PC-9 (cell line): Measurements from ENCODE around the gene NID1. TPM values are rescaled to one million over a fixed set of nuclear protein-coding genes. Genes with fewer than 3 reads are reported as not detected.
"Not testable (repeated sequence)": the region's sequence is repeated elsewhere in the genome, so short reads cannot be mapped to it uniquely, and the experiment has no call there.

Experiments
- BruUV-seq: library from RNA; stranded (reverse); fragments of 400-500 nt; replicated peaks from 2 replicates; lab custom pipeline; 2021; lab: Mats Ljungman, UMichigan
- CTCF ChIA-PET: fragments of 300-600 bp; sonication (Branson Sonifier 250); formaldehyde crosslinking; loops from one replicate; lab custom pipeline; 2022; ENCODE audit warnings: antibody characterized with exemption; lab: Charles Lee
- POLR2A ChIA-PET: fragments of 300-600 bp; sonication (Branson Sonifier 250); formaldehyde crosslinking; loops from one replicate; lab custom pipeline; 2022; ENCODE audit warnings: antibody characterized with exemption; ENCODE audit not compliant: unreplicated experiment; lab: Charles Lee
- DNase-seq, 2 experiments: peaks; one replicate each; pipeline versions ENCODE4 v3.0.0 to v3.0.0-alpha.2; 2015 to 2022; ENCODE audit warnings: mixed read lengths in 1 of 2
- H2AFZ ChIP-seq: fragments of 200-600 bp; sonication (generic); 2 replicates; pipeline ENCODE4 v1.8.1; 2017; ENCODE audit warnings: antibody characterized with exemption
- H3F3A ChIP-seq: fragments of 200-600 bp; sonication (generic); 2 replicates; pipeline ENCODE4 v1.8.1; 2017; ENCODE audit warnings: antibody characterized with exemption, mild to moderate bottlenecking, low read depth; ENCODE audit not compliant: insufficient read depth
- H3K27ac ChIP-seq: fragments of 200-600 bp; sonication (generic); 2 replicates; pipeline ENCODE4 v1.6.1; 2016; ENCODE audit warnings: mixed run types
- H3K27me3 ChIP-seq: fragments of 200-600 bp; sonication (generic); 2 replicates; pipeline ENCODE4 v1.6.1; 2016; ENCODE audit warnings: low read depth, mixed run types; ENCODE audit not compliant: insufficient read depth
- H3K36me3 ChIP-seq: fragments of 200-600 bp; sonication (generic); 2 replicates; pipeline ENCODE4 v1.6.1; 2016; ENCODE audit warnings: low read depth, mixed run types
- H3K4me1 ChIP-seq: fragments of 200-600 bp; sonication (generic); replicated peaks from 2 replicates; pipeline ENCODE4 v1.6.1; 2016; ENCODE audit warnings: mixed run types; ENCODE audit not compliant: insufficient read depth
- H3K4me2 ChIP-seq: fragments of 200-600 bp; sonication (generic); 2 replicates; pipeline ENCODE4 v1.6.1; 2017; ENCODE audit warnings: mixed run types
- H3K4me3 ChIP-seq: fragments of 200-600 bp; sonication (generic); 2 replicates; pipeline ENCODE4 v1.6.1; 2016; ENCODE audit warnings: mixed run types
- H3K79me2 ChIP-seq: fragments of 200-600 bp; sonication (generic); 2 replicates; pipeline ENCODE4 v1.6.1; 2017; ENCODE audit warnings: low read depth, mixed run types
- H3K9me2 ChIP-seq: fragments of 200-600 bp; sonication (generic); 2 replicates; pipeline ENCODE4 v1.8.1; 2017; ENCODE audit warnings: mild to moderate bottlenecking; ENCODE audit not compliant: insufficient read depth
- H3K9me3 ChIP-seq: fragments of 200-600 bp; sonication (generic); 2 replicates; pipeline ENCODE4 v1.8.1; 2016; ENCODE audit warnings: low read depth; ENCODE audit not compliant: insufficient read depth
- H4K20me1 ChIP-seq: fragments of 200-600 bp; sonication (generic); 2 replicates; pipeline ENCODE4 v1.8.1; 2017; ENCODE audit not compliant: insufficient read depth
- EZH2 ChIP-seq: fragments of 200-600 bp; sonication (generic); IDR thresholded peaks from 2 replicates; pipeline ENCODE4 v1.8.0; 2017; ENCODE audit warnings: antibody characterized with exemption, low read depth
- intact Hi-C: fragments of 100-400 bp; cut with micrococcal nuclease; formaldehyde crosslinking; loops from one replicate; pipeline ENCODE4 v1.10.0; 2022; ENCODE audit not compliant: unreplicated experiment
- total RNA-seq: library from RNA; stranded (reverse); gene quantifications from 2 replicates; pipeline ENCODE4 v1.2.3, GENCODE V29; 2021
- TF ChIP-seq, protein P1 (sequence below): fragments of 200-600 bp; sonication (generic); conservative IDR thresholded peaks from 2 replicates; pipeline ENCODE4 v1.6.1; 2017; ENCODE audit warnings: mixed run types, antibody characterized with exemption, mild to moderate bottlenecking, moderate library complexity

NID1 gene
- total RNA-seq, 1 experiment from 2014 or later, result not detected

DNA sequence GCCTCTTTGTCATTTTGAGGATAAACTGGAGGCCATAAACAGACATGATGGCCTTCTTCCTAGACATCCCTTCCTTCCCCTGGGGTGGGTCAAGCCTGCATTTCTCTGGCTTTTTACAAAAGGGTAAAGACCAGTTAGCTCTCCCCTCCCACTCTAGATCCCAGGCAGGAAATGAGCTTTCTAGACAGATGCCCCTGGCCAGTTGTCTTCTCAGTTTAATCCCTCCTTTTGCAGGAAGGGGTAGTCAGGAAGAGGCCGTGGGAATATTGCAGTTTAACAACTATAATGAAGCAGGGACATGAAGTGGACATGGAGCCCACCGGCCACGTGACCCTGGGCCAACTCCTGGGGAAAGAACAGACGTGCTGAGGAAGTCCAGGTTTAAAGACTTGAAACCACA is 85.7 kb downstream of the NID1 start:
- Histone ChIP-seq H3K4me2 (no peak overlapping the region), H2AFZ (no peak overlapping the region), H4K20me1 (no peaks in the 10 kb centered on the region), H3K4me3 (no peak overlapping the region), H3F3A (no peaks in the 10 kb centered on the region), H3K9me3 (no peaks in the 10 kb centered on the region), H3K4me1 (peaks cover 8% of the 10 kb centered on the region), H3K79me2 (no peaks in the 10 kb centered on the region), H3K27ac (no peak overlapping the region), H3K27me3 (no peaks in the 10 kb centered on the region), H3K9me2 (no peaks in the 10 kb centered on the region), H3K36me3 (no peaks in the 10 kb centered on the region)
- ChIA-PET CTCF (no interaction called here), POLR2A (no interaction called here)
- intact Hi-C loops, result loop anchor here (10.0 kb wide), 1 partner anchor 884 kb away; no protein-coding TSS in a partner anchor
- no peak for TF ChIP-seq EZH2
- TF ChIP-seq, protein P1, sequence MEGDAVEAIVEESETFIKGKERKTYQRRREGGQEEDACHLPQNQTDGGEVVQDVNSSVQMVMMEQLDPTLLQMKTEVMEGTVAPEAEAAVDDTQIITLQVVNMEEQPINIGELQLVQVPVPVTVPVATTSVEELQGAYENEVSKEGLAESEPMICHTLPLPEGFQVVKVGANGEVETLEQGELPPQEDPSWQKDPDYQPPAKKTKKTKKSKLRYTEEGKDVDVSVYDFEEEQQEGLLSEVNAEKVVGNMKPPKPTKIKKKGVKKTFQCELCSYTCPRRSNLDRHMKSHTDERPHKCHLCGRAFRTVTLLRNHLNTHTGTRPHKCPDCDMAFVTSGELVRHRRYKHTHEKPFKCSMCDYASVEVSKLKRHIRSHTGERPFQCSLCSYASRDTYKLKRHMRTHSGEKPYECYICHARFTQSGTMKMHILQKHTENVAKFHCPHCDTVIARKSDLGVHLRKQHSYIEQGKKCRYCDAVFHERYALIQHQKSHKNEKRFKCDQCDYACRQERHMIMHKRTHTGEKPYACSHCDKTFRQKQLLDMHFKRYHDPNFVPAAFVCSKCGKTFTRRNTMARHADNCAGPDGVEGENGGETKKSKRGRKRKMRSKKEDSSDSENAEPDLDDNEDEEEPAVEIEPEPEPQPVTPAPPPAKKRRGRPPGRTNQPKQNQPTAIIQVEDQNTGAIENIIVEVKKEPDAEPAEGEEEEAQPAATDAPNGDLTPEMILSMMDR, result no peak
- no peak for DNase-seq
- BruUV-seq, result no TSS peak

DNA sequence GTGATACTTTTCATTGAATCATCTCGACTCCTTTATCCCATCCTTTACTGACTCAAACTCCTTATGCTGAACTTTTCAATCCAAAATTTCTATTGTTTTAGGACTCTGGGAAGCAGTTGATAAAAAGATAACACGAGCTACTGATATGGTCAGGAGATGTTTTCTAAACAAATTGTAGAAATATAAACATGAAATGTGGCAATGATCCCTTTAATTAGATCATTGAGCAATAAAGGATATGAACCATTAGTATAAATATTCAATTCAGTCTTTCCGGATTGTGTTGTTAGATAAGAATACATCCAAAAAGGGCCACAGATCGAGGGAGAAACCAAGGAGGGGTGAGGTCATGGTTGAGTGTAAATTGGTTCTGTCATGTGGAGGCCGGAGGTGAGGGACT is 88.4 kb downstream of the NID1 start:
- Histone ChIP-seq H3K36me3 (no peaks in the 10 kb centered on the region), H3K9me3 (no peaks in the 10 kb centered on the region), H3K4me1 (peaks cover 9% of the 10 kb centered on the region; the same call in 1 of the 2 replicates), H3K4me3 (no peak overlapping the region), H3K9me2 (no peaks in the 10 kb centered on the region), H3K27ac (no peak overlapping the region), H3K4me2 (no peak overlapping the region), H3K27me3 (no peaks in the 10 kb centered on the region), H3K79me2 (no peaks in the 10 kb centered on the region), H4K20me1 (no peaks in the 10 kb centered on the region), H2AFZ (no peak overlapping the region), H3F3A (no peaks in the 10 kb centered on the region)
- POLR2A ChIA-PET, result interaction anchor here (0.6 kb wide), 1 partner anchor 267 kb away, joined by 11 read pairs; no protein-coding TSS in a partner anchor
- intact Hi-C loops, result loop anchor here (10.0 kb wide), 1 partner anchor 882 kb away; no protein-coding TSS in a partner anchor
- TF ChIP-seq, protein P1, result no peak
- TF ChIP-seq EZH2, result no peak
- no peak for DNase-seq
- CTCF ChIA-PET, result no interaction called here
- BruUV-seq, result no TSS peak

DNA sequence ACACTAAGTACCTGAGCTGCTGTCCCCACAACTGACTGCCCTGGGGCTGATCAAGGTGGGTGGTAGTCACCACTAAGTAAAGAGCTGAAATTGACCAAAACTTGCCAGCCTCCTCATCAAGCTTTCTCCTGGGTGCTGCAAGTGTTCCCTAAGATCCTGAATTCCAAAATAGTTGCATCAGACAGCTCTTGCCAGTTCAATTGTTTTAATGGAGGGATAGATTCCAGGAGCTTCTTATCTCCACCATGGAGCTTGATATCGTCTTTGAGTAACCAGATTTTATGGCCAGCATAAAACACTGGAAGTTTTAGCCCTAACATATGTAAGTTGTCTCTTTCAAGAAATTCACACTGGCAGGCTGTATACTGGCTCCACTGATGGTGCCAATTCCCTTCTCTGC is 90.3 kb downstream of the NID1 start:
- DNase-seq, result no peak
- BruUV-seq, result no TSS peak
- Histone ChIP-seq H3K36me3 (no peaks in the 10 kb centered on the region), H2AFZ (no peak overlapping the region), H3K27ac (no peak overlapping the region), H3K4me3 (no peak overlapping the region), H3K79me2 (no peaks in the 10 kb centered on the region), H3K27me3 (no peaks in the 10 kb centered on the region), H3K9me3 (no peaks in the 10 kb centered on the region), H4K20me1 (no peaks in the 10 kb centered on the region), H3K4me1 (peaks cover 13% of the 10 kb centered on the region; the same call in 1 of the 2 replicates), H3K9me2 (no peaks in the 10 kb centered on the region), H3K4me2 (no peak overlapping the region), H3F3A (no peaks in the 10 kb centered on the region; the same call in 1 of the 2 replicates)
- CTCF ChIA-PET, result no interaction called here
- intact Hi-C loops, result loop anchor here (5.0 to 10.0 kb wide), 3 partner anchors 118 to 880 kb away; no protein-coding TSS in a partner anchor
- no peak for TF ChIP-seq EZH2
- TF ChIP-seq, protein P1, result no peak
- POLR2A ChIA-PET, result no interaction called here

DNA sequence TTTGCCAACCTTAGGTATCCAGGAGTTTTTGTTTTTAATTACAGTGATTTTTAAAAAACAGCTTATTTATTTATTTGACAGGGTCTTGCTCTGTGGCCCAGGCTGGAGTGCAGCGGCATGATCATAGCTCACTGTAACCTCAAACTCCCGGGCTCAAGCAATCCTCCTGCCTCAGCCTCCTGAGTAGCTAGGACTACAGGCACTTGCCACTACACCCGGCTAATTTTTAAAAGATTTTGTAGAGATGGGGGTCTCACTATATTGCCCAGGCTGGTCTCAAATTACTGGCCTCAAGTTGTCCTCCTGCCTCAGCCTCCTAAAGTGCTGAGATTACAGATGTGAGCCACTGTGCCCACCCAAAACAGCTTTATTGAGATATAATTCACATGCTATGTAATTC is 92.2 kb downstream of the NID1 start:
- H3K4me3 ChIP-seq, H3K36me3 ChIP-seq, H3K27me3 ChIP-seq, H3K9me3 ChIP-seq, H4K20me1 ChIP-seq, DNase-seq, H2AFZ ChIP-seq, H3K4me2 ChIP-seq, POLR2A ChIA-PET, H3K79me2 ChIP-seq, H3K9me2 ChIP-seq, H3F3A ChIP-seq, BruUV-seq, H3K27ac ChIP-seq: not testable (repeated sequence)
- CTCF ChIA-PET, result interaction anchor here (1.1 to 2.3 kb wide), 8 partner anchors 26 to 189 kb away, joined by 4 to 22 read pairs (median 10); partner anchors contain the start of gene LYST
- intact Hi-C loops, result loop anchor here (5.0 to 10.0 kb wide), 3 partner anchors 120 to 878 kb away; no protein-coding TSS in a partner anchor
- H3K4me1 ChIP-seq, result peaks cover 13% of the 10 kb centered on the region; the same call in 1 of the 2 replicates
